Measurements from ENCODE around the gene MCRIP1.
A peak's percentile ranks its signal among the peaks of the same experiment; 100 is the strongest.
"Not testable (repeated sequence)": the region's sequence is repeated elsewhere in the genome, so short reads cannot be mapped to it uniquely, and the experiment has no call there.

The MCRIP1 gene

GRCh38 chr17:81841866-81842265 lies 8.8 kb upstream of the MCRIP1 start:
- no peak for DNase-seq (ENCODE audit: low read depth in 2 of 2)

DNA sequence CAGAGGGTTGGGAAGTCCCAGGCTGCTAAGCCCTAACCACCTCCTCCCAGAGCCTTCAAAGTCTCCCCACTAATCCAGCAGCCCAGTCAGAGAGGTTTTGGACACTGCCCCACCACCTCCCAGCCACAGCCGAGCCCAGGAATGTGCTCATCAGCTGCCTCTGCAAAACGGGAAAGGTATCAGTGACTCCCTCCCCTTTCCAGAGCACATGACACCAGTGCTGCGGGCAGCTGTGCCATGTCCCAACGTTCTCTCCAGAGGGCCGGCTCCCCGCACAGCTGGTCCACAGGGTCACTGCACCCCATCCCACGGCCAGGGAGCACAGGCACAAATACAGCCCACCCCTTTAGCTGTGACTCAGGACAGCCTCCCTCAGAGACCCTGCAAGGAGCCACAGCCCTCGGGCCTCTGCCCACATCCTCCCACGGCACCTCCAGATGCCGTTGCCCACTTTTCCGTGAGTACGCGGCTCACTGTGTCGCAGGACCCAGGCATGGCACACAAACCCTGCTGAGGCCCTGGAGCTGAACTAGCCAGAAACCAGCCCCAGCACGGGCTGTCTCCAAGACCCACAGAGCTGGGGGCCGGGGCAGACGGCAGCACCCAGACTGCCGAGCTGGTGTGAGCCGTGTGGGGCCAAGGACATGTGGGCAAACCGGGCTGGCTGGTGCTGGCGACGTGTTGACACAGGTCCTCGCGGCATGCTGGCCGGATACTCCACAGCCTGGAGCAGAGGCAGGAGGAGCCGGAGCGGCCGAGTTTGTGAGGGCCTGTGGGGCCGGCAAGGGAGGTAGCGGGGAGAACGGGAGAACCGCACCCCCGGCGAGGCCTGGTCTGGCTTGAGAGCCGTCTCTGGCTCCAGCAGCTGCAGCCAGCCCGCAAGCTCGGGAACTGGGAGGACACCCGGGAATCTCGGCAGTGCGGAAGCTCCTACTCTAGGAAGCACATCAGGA lies 8.0 kb upstream of the MCRIP1 start:
- no peak for DNase-seq (ENCODE audit: low read depth in 2 of 2)

DNA sequence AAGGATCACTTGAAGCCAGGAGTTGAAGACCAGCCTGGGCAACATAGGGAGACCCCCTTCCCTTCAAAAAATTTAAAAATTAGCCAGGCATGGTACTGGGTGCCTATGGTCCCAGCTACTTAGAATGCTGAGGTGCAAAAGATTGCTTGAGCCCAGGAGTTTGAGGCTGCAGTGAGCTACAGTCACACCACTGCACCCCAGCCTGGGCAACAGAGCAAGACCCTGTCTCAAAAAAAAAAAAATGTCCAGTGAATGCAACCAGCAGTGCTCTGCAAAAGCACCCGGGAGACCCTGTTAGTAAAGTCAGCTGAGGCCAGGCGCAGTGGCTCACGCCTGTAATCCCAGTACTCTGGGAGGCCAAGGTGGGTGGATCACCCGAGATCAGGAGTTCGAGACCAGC lies 7.0 kb upstream of the MCRIP1 start:
- DNase-seq (ENCODE audit: low read depth in 2 of 2) = not testable (repeated sequence)

- no peak for DNase-seq (ENCODE audit: low read depth in 2 of 2)
Measured at GRCh38 chr17:81839301-81839700, 6.2 kb upstream of the MCRIP1 start.

DNA sequence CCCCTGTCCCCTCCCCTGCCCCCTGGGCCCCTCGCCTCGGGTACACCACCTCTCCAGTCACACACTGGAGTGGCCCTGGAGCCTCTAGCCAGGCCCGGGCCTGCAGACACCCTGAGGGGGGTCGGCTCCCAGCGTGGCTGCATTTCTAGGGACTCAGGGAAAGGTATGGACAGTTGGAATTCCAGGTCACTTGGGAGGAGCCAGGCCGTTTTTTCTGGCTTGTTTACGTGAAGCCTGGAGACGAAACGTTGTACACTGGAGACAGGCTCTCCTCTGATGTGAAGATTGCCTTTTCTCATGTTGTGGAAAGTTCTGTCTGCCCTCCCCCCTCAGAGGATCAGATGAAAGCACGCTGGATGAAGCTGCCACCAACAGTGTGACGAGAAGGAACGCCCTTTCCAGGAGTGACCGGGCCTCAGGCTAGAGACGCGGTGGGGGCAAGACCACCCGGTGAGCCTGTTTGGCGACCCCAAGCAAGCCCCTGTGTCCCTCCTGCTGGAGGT lies 5.7 kb upstream of the MCRIP1 start:
- DNase-seq (ENCODE audit: low read depth in 2 of 2) = no peak

DNA sequence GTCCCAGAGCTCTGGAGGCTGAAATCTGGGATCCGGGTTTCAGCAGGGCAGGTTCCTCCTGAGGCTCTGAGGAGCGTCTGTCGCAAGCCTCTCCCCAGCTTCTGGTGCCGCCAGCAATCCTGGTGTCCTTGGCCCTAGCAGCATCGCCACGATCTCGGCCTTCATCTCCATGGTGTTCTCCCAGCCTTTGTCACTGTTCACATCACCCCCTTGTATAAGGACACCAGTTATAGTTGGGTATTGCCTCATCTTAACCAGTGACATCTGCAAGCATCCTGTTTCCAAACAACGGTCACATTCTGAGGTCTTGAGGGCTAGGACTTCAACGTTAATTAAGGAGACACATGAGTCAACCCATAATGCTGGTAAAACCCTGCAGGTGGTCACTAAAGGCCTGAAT lies 4.5 kb upstream of the MCRIP1 start:
- no peak for DNase-seq (ENCODE audit: low read depth in 2 of 2)

GRCh38 chr17:81834831-81835267 lies 1.8 kb upstream of the MCRIP1 start, which contains the start of gene PPP1R27:
TSS of gene PPP1R27 (minus strand) at chr17:81835050. CDS start at chr17:81834953, 97 bp downstream.
- DNase-seq (ENCODE audit: low read depth in 2 of 2) = no peak

DNA sequence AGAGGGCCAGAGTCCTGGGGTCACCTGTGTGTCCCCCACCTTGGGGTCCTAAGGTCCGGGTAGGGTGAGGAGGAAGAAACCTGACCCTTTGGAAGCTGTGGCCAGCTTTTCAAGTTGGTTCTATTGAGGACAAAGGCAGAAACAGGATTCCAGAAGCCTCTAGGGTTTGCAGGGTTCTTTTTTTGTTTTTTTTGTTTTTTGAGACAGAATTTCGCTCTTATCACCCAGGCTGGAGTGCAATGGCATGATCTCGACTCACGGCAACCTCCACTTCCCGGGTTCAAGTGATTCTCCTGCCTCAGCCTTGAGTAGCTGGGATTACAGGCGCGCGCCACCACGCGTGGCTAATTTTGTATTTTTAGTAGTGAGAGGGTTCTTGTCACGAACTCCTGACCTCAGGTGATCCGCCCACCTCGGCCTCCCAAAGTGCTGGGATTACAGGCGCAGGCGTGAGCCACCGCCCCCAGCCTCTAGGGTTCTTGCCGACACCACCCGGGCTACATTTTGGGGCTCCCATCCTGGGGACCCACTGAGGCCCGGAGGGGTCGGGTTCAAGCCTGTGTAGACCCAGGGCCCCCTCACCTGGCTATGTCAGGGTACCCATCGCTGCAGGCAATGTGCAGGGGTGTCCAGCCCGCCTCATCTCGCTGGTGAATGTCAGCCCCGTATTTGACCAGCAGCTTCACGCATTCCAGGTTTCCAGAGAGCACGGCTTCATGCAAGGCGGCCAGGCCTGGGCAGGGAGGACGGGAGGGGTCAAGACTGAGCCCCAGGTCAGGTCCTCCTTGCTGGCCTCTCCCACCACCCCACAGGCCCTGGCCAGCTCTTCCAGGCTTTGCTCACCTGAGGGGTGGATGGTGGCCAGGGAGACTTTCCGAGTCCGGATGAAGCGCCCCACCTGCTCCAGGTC lies 1.1 kb upstream of the MCRIP1 start:
- no peak for DNase-seq (ENCODE audit: low read depth in 2 of 2)

DNA sequence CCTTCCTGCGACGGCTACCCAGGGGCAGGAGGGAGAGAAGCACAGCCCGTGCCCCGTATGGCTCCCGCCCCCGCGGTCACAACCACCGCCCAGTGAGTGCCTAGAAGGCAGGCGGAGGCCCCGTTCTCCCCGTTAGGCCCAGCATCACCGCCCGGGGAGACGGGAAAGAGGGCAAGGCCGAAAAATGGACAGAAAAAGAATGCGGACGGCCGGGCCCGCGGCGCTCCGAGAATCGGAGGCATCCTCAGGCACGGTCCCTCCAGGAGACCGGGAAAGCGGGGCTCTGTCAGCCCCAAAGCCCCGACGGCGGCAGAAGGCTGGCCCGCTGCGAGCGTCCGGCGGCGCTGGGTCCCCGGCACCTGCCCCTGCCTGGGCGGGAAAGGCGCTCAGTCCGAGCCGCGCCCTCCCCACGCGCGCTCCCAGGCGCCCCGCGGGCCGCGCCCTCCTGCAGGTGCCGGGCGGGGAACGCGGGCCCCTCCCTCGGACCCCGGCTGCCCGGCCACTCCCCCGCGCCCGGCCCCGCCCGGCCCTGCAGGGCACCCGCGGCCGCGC lies 407 bp downstream of the MCRIP1 start:
- DNase-seq (ENCODE audit: low read depth in 2 of 2) = peak in 1 of 2 donors; percentile 17

- DNase-seq (ENCODE audit: low read depth in 2 of 2) = peak; percentile 13 to 16
Measured at GRCh38 chr17:81831957-81832607, 1.0 kb downstream of the MCRIP1 start.

- no peak for DNase-seq (ENCODE audit: low read depth in 2 of 2)
Measured at GRCh38 chr17:81831563-81831956, 1.5 kb downstream of the MCRIP1 start.

DNA sequence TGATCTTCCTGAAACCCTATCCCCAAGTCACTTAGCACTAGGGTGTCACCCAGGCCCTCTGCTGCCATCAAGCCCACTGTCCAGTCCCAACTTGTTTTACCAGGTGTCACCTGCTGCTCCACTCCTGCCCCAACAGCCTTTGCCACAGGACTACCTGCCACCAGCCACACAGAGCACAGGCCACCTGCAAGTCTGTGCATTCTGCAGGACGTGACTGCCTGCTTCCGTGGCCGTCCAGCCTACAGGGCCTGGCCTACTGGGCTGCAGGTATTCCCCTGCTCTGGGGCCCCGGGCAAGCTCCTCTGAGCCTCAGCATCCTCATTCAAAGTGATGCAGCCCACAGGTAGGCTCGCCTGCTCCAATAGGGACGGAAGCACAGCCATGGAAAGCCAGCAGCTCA lies 3.2 kb downstream of the MCRIP1 start:
- no peak for DNase-seq (ENCODE audit: low read depth in 2 of 2)

DNA sequence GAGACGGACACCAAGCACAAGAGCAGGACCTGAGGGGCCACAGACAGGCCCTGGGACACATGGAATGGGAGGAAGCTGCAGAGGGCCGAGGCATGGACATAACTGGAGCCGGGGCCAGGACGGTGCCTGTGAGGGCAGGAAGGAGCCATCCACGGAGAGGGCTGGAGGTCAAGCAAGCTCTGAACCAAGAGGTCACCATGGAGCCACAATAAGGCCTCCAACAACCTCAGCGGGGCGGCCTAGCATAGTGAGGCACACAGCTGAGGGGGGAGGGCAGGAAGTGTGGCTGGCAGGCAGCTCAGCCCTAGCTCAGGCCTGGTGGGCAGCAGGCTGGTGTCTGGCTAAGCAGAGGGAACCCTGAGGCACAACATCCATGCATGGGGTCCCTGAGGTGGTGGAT lies 4.4 kb downstream of the MCRIP1 start:
- no peak for DNase-seq (ENCODE audit: low read depth in 2 of 2)

DNA sequence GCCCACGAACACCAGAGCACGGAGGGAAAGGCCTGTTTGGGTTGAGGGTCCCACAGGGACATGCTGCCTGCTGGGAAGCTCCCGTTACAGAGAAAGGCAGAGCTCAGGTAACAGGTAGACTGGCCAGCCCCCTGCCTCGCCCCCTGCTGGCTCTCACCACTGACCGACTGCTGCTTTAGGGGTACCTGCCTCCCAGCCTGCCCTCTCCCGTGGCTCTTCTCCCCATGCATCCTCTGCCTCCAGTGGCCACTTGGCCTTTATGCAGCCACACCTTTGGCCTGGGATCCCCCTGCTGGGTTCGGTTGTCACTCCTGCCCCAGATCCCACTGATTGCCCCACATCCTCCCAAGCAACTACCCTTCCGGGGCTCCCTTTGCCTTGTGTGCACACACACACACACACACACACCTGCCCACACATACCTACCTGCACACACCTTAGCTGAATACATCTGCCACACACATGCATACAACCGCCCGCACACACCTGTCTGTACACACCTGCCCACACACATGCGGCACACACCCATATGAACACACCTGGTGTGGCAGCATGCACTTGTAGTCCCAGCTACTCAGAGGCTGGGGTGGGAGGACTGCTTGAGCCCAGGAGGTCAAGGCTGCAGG lies 7.1 kb downstream of the MCRIP1 start:
- no peak for DNase-seq (ENCODE audit: low read depth in 2 of 2)

- DNase-seq (ENCODE audit: low read depth in 2 of 2) = no peak
Measured at GRCh38 chr17:81824595-81824994, 8.5 kb downstream of the MCRIP1 start.

- no peak for DNase-seq (ENCODE audit: low read depth in 2 of 2)
Measured at GRCh38 chr17:81823820-81824550, 9.1 kb downstream of the MCRIP1 start.

GRCh38 chr17:81822996-81823819 lies 9.9 kb downstream of the MCRIP1 start:
- no peak for DNase-seq (ENCODE audit: low read depth in 2 of 2)

DNA sequence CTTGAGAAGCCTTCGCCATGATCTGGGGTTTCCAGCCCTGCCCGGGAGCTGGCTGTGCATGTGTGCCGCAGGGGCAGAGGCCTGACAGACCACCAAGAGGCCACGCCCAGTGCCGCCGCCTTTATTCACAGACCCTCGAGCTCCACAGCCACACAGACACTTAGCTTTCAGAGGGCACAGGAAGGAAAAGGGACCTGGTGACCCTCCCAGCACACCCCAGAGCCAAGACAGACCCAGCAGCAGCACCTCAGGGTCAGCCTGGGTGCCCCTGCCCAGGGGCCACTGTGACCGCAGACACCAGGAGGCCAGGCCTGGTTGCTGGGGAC lies 10.8 kb downstream of the MCRIP1 start:
- no peak for DNase-seq (ENCODE audit: low read depth in 2 of 2)

DNA sequence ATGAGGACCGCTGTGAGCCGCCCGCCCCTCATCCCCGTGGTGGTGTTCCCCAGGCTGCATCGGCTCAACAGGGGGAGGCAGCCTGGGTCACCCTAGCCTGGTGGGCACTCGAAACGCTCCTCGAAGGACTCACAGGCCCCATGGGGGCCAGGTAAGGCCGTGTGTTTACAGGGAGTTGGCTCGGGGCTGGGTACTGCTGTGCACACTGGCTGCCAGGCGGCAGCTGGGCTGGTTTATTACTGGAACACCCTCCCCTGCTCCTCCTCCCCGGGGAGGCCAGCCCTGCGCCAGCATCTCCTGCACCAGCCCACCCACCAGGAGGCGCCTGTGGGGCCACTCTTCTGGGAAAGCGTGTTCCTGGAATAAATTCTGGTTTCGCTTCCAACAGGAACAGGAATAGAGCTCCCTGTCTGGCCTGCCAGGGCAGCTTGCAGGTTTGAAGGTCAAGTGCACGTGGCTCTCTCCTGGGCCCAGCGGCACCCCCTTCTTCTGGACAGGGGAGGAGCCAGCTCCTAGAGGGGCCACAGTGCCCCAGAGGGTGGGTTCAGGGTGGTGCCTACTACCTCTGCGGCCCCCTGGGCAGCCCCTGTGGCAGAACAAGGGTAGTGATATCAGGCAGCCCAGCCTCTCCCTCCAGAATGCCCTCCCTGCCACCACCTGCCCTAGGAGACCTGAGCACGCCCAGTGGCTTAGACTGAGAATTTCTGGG lies 11.3 kb downstream of the MCRIP1 start:
- no peak for DNase-seq (ENCODE audit: low read depth in 2 of 2)

Measured in stimulated activated CD8-positive, alpha-beta memory T cell treated with anti-CD3 and anti-CD28 coated beads, Interleukin-7, amount 100 ng/mL, for 1 hour (primary cell).